Neural progenitor cell (in vitro differentiated cells): Measurements from ENCODE around the gene DYNC1LI1.

Experiments used
- EZH2 ChIP-seq: fragments of 200-600 bp; sonication (generic); IDR thresholded peaks from 2 replicates; pipeline ENCODE4 v1.6.1; 2017; ENCODE audit warnings: antibody characterized with exemption, mild to moderate bottlenecking, moderate library complexity
- TF ChIP-seq, protein P1 (sequence below): fragments of 200-600 bp; sonication (generic); IDR thresholded peaks from 2 replicates; pipeline ENCODE4 v1.5.1; 2017; ENCODE audit warnings: antibody characterized with exemption, mild to moderate bottlenecking

DNA sequence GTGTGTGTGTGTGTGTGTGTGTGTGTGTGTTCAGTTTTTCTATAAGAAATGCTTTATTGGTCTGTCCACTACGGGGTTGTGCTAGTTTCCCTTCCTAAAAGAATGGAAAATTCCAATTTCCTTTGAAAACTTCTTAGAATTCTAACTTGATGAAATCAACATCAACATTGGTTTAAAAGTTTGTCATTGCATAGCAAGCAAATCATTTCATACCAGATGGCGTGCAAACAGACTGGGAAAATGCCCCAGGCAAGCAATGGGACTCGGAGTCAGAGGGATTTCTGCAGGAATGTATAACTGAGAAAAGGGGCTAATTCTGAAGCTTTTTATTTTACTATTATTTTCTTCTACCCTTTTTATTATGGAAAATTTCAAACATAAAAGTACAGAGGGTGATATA lies 13.1 kb upstream of the DYNC1LI1 start:
- no peak for TF ChIP-seq EZH2
- TF ChIP-seq, protein P1, sequence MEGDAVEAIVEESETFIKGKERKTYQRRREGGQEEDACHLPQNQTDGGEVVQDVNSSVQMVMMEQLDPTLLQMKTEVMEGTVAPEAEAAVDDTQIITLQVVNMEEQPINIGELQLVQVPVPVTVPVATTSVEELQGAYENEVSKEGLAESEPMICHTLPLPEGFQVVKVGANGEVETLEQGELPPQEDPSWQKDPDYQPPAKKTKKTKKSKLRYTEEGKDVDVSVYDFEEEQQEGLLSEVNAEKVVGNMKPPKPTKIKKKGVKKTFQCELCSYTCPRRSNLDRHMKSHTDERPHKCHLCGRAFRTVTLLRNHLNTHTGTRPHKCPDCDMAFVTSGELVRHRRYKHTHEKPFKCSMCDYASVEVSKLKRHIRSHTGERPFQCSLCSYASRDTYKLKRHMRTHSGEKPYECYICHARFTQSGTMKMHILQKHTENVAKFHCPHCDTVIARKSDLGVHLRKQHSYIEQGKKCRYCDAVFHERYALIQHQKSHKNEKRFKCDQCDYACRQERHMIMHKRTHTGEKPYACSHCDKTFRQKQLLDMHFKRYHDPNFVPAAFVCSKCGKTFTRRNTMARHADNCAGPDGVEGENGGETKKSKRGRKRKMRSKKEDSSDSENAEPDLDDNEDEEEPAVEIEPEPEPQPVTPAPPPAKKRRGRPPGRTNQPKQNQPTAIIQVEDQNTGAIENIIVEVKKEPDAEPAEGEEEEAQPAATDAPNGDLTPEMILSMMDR, result no peak
